Heart left ventricle (tissue), 16 donors: ENCODE measurements around the gene LENG1. TPM values are rescaled to one million over a fixed set of nuclear protein-coding genes. Genes with fewer than 3 reads are reported as not detected.

ENCODE experiments used
- ATAC-seq, 4 donors: fragments of 200-7000 bp; cut with Tn5 transposase; one replicate each; pipeline ENCODE4 v1.9.1; 2020 to 2022; ENCODE audit warnings: moderate library complexity in 4 of 4, mild to moderate bottlenecking in 3 of 4, moderate number of reproducible peaks in 1 of 4
- DNase-seq, 5 donors: peaks; one replicate each; pipeline ENCODE4 v3.0.0-alpha.2; 2020
- H3K27ac ChIP-seq, 12 donors: fragments of 200-600 bp; sonication (generic) in 4 of 12; one replicate each; pipeline versions ENCODE4 v1.5.0 to v1.8.0; 2016 to 2022; ENCODE audit warnings: mild to moderate bottlenecking in 2 of 12
- H3K27me3 ChIP-seq, 9 donors: fragments of 200-600 bp; sonication (generic) in 2 of 9; one replicate each; pipeline versions ENCODE4 v1.5.1 to v1.8.0; 2016 to 2022; ENCODE audit warnings: mild to moderate bottlenecking in 3 of 9
- H3K36me3 ChIP-seq, 9 donors: fragments of 200-600 bp; sonication (generic) in 2 of 9; one replicate each; pipeline versions ENCODE4 v1.5.0 to v1.8.0; 2018 to 2022; ENCODE audit warnings: mild to moderate bottlenecking in 2 of 9
- H3K4me1 ChIP-seq, 12 donors: fragments of 200-600 bp; sonication (generic) in 4 of 12; one replicate each; pipeline versions ENCODE4 v1.5.0 to v1.8.0; 2016 to 2022; ENCODE audit warnings: mild to moderate bottlenecking in 3 of 12
- H3K4me3 ChIP-seq, 12 donors: fragments of 200-600 bp; sonication (generic) in 4 of 12; one replicate each; pipeline versions ENCODE4 v1.5.0 to v1.8.0; 2017 to 2022; ENCODE audit warnings: mild to moderate bottlenecking in 9 of 12, moderate library complexity in 4 of 12
- H3K9me3 ChIP-seq, 12 donors: fragments of 200-600 bp; sonication (generic) in 4 of 12; one replicate each; pipeline versions ENCODE4 v1.5.0 to v1.8.0; 2016 to 2022; ENCODE audit warnings: mild to moderate bottlenecking in 1 of 12
- CTCF ChIP-seq, 12 donors: fragments of 200-600 bp; sonication (generic) in 4 of 12; IDR thresholded peaks; one replicate each; pipeline versions ENCODE4 v1.5.0 to v1.8.0; 2018 to 2022; ENCODE audit warnings: antibody characterized with exemption in 12 of 12, mild to moderate bottlenecking in 5 of 12
- POLR2A ChIP-seq, 2 donors: fragments of 450-650 bp; IDR thresholded peaks; one replicate each; pipeline ENCODE4 v1.6.1; 2017; ENCODE audit warnings: antibody characterized with exemption in 2 of 2, mild to moderate bottlenecking in 2 of 2, moderate library complexity in 2 of 2
- WGBS, 4 donors: extraction: QIAGEN DNeasy Blood & Tissue Kit in 2 of 4; methylation state at CpG; one replicate each; pipeline versions ENCODE4 v1.1.5 to v1.1.7; 2013 to 2018; 5-methylcytosine and 5-hydroxymethylcytosine counted together
- intact Hi-C, 10 donors: fragments of 100-400 bp; cut with DNase I; formaldehyde crosslinking; loops; one replicate each; pipeline versions ENCODE4 v1.11.1 to v1.14.2; 2022
- polyA plus RNA-seq, 2 donors: library from polyadenylated mRNA; stranded (reverse); fragments of 200-250 nt; gene quantifications; one replicate each; pipeline ENCODE4 v1.2.3, GENCODE V29; 2013
- total RNA-seq, 9 donors: library from RNA; depleted of rRNA in 2 of 9; stranded (reverse); fragments of >200 nt in 2 of 9; fragmentation: NEBNext Ultra II Directional in 3 of 9; extraction: Animal tissue kit (Norgen Biotek cat#: 25700) in 3 of 9; gene quantifications; one replicate each; pipeline versions ENCODE4 v1.1.0 to v1.2.4, GENCODE V29; 2016 to 2023
- donor health status: ischemic (EF 13 %, LVEDD 7.1; RV severe dilation, severe dysfunction).
- donor health status: healthy with polysubstance abuse.
- donor health status: DM: no; HTN: yes; CAD: no.
- donor health status: DM: no; HTN: no; CAD: no.
- donor health status: ischemic (EF 25% LVEDD 6.9; RV normal size, moderate dysfunction).
- donor health status: ischemic (EF 25% LVEDD 5.7; RV mildly dilated, moderate dysfunction).
- donor health status: healthy.
- donor health status: DM: yes; HTN: yes; CAD: no.
- donor health status: ischemic (EF 35%, LVEDD 5.7; RV mildly dilated, moderate dysfunction).
- donor health status: nonischemic (EF 11% LVEDD 7.7; RV severe dilation, severe dysfunction).
- donor health status: DM: yes; HTN: yes; CAD: no.
- donor health status: PGD.
- donor health status: ischemic (EF 29% LVEDD 5.4; RV normal size, mild dysfunction).
- donor health status: nonischemic (EF 23%, LVEDD 6.1; RV moderate dilation, normal function).

Gene LENG1
- total and polyA plus RNA-seq, 11 donors, result 5.4 to 18.6 (median 7.0) TPM

GRCh38 chr19:54128796-54129616 lies 30.5 kb downstream of the LENG1 start:
- intact Hi-C loops, result no loop called here
- H3K27me3 ChIP-seq, result no peaks in the 10 kb centered on the region
- no peak overlapping the region for H3K27ac ChIP-seq
- DNase-seq (no peak), ATAC-seq (no peak)
- TF ChIP-seq CTCF (IDR thresholded peaks at IDR 0.05) (no peak), POLR2A (IDR thresholded peaks at IDR 0.05) (no peak)
- H3K4me1 ChIP-seq, result no peaks in the 10 kb centered on the region
- no peak overlapping the region for H3K4me3 ChIP-seq
- no peaks in the 10 kb centered on the region for H3K9me3 ChIP-seq
- WGBS, 4 donors, result 96 to 97% (median 96%) methylated on average over 19 to 41 of the region's 41 CpGs
- H3K36me3 ChIP-seq, result peaks cover 0 to 81% (median 77%) of the 10 kb centered on the region in 9 donors

- Histone ChIP-seq H3K9me3 (no peaks in the 10 kb centered on the region), H3K27me3 (no peaks in the 10 kb centered on the region), H3K4me1 (no peaks in the 10 kb centered on the region), H3K36me3 (peaks cover 0 to 88% (median 83%) of the 10 kb centered on the region in 9 donors), H3K27ac (no peak overlapping the region), H3K4me3 (no peak overlapping the region)
- WGBS, 4 donors, result 88 to 93% (median 92%) methylated on average over 20 of the region's 20 CpGs
- TF ChIP-seq POLR2A (IDR thresholded peaks at IDR 0.05) (no peak), CTCF (IDR thresholded peaks at IDR 0.05) (no peak)
- ATAC-seq (no peak), DNase-seq (no peak)
- intact Hi-C loops, result no loop called here
Observed at GRCh38 chr19:54128441-54128725, 31.1 kb downstream of the LENG1 start.

- no peaks in the 10 kb centered on the region for H3K27me3 ChIP-seq
- 93 to 95% (median 94%) methylated on average over 44 of the region's 44 CpGs for WGBS, 4 donors
- H3K4me3 ChIP-seq, result no peak overlapping the region
- TF ChIP-seq CTCF (IDR thresholded peaks at IDR 0.05) (no peak), POLR2A (IDR thresholded peaks at IDR 0.05) (no peak)
- H3K27ac ChIP-seq, result no peak overlapping the region
- intact Hi-C loops, result no loop called here
- H3K4me1 ChIP-seq, result no peaks in the 10 kb centered on the region
- no peak for ATAC-seq
- no peak for DNase-seq
- peaks cover 0 to 90% (median 85%) of the 10 kb centered on the region in 9 donors for H3K36me3 ChIP-seq
- H3K9me3 ChIP-seq, result no peaks in the 10 kb centered on the region
Observed at GRCh38 chr19:54127688-54128440, 31.7 kb downstream of the LENG1 start.

GRCh38 chr19:54125713-54126112 lies 33.8 kb downstream of the LENG1 start:
- TF ChIP-seq CTCF (IDR thresholded peaks at IDR 0.05) (no peak), POLR2A (IDR thresholded peaks at IDR 0.05) (no peak)

More at GRCh38 chr19:54125713-54126112, 33.8 kb downstream of the LENG1 start:
- 83 to 92% (median 87%) methylated on average over 7 to 9 of the region's 9 CpGs for WGBS, 4 donors
- H3K4me3 ChIP-seq, result no peak overlapping the region
- intact Hi-C loops, result no loop called here
- DNase-seq (no peak), ATAC-seq (no peak)
- no peaks in the 10 kb centered on the region for H3K4me1 ChIP-seq
- peaks cover 0 to 92% (median 89%) of the 10 kb centered on the region in 9 donors for H3K36me3 ChIP-seq
- H3K27me3 ChIP-seq, result no peaks in the 10 kb centered on the region
- no peaks in the 10 kb centered on the region for H3K9me3 ChIP-seq
- H3K27ac ChIP-seq, result no peak overlapping the region
